ENCODE results near the gene CHIC1. TPM values are rescaled to one million over a fixed set of nuclear protein-coding genes. Genes with fewer than 3 reads are reported as not detected.

The CHIC1 gene
- 8.6 and 15.2 TPM in 2 replicates for total RNA-seq

GRCh38 chrX:73562984-73563737, at the start of gene CHIC1:
Gene CHIC1 (plus strand): TSS chrX:73563197. CDS start chrX:73563285, 88 bp downstream.

Other genes starting within 250 kb of the CHIC1 start
- not detected in 2 replicates for gene CDX4, start 116.1 kb upstream of the CHIC1 start, total RNA-seq

Measured in placental epithelial cell (primary cell).